Naive thymus-derived CD4-positive, alpha-beta T cell (primary cell): Measurements from ENCODE around the gene NR1D2. TPM values are rescaled to one million over a fixed set of nuclear protein-coding genes. Genes with fewer than 3 reads are reported as not detected.
A peak's percentile ranks its signal among the peaks of the same experiment; 100 is the strongest.

ENCODE experiments used
- ATAC-seq: fragments of 150-1000 bp; cut with Tn5 transposase; 2 replicates; pipeline ENCODE4 v1.10.0; 2021; ENCODE audit warnings: mild to moderate bottlenecking, moderate library complexity
- CTCF ChIA-PET: fragments of 350-600 bp; sonication (Branson Sonifier 250); formaldehyde crosslinking; loops from one replicate; lab custom pipeline; 2021; ENCODE audit warnings: antibody characterized with exemption; lab: Charles Lee
- POLR2A ChIA-PET: fragments of 350-600 bp; sonication (Branson Sonifier 250); formaldehyde crosslinking; loops from one replicate; lab custom pipeline; 2021; ENCODE audit warnings: antibody characterized with exemption, inconsistent platforms; lab: Charles Lee
- DNase-seq, 9 donors: peaks; one replicate each; pipeline versions ENCODE4 v3.0.0 to v3.0.0-alpha.2; 2020 to 2022; ENCODE audit warnings: mixed read lengths in 1 of 9
- H3K27ac ChIP-seq: one replicate; pipeline ENCODE4 v1.7.0; 2013; ENCODE audit warnings: mild to moderate bottlenecking, low read depth, low read length, moderate library complexity
- H3K27me3 ChIP-seq, 2 donors: one replicate each; pipeline ENCODE4 v1.7.0; 2013; ENCODE audit warnings: low read length in 2 of 2, mild to moderate bottlenecking in 2 of 2, moderate library complexity in 2 of 2; ENCODE audit not compliant: control insufficient read depth in 2 of 2, insufficient read depth in 2 of 2
- H3K36me3 ChIP-seq, 3 experiments: 1 replicate in 2 of 3; 2 replicates in 1 of 3; pipeline ENCODE4 v1.7.0; 2013; ENCODE audit warnings: low read length in 3 of 3, mild to moderate bottlenecking in 3 of 3, moderate library complexity in 1 of 3; ENCODE audit not compliant: insufficient read depth in 3 of 3, control insufficient read depth in 2 of 3
- H3K4me1 ChIP-seq, 2 donors: one replicate each; pipeline ENCODE4 v1.7.0; 2013; ENCODE audit warnings: low read length in 2 of 2, mild to moderate bottlenecking in 2 of 2, moderate library complexity in 1 of 2; ENCODE audit not compliant: control insufficient read depth in 2 of 2, insufficient read depth in 2 of 2
- H3K4me3 ChIP-seq: 2 replicates; pipeline ENCODE4 v1.7.0; 2013; ENCODE audit warnings: mild to moderate bottlenecking, low read length
- H3K9me3 ChIP-seq, 3 experiments: 1 replicate in 2 of 3; 2 replicates in 1 of 3; pipeline ENCODE4 v1.7.0; 2013; ENCODE audit warnings: low read length in 3 of 3; ENCODE audit not compliant: control insufficient read depth in 2 of 3
- H3K27ac Mint-ChIP-seq, 9 donors: one replicate each; pipeline ENCODE4 v1.8.0; 2020 to 2022; ENCODE audit warnings: mixed read lengths in 9 of 9, mild to moderate bottlenecking in 8 of 9, moderate library complexity in 5 of 9, inconsistent platforms in 2 of 9
- H3K27me3 Mint-ChIP-seq, 5 donors: one replicate each; pipeline ENCODE4 v1.8.0; 2021 to 2022; ENCODE audit warnings: mixed read lengths in 5 of 5, mild to moderate bottlenecking in 1 of 5
- H3K36me3 Mint-ChIP-seq, 5 donors: one replicate each; pipeline ENCODE4 v1.8.0; 2020 to 2022; ENCODE audit warnings: mixed read lengths in 5 of 5, mild to moderate bottlenecking in 3 of 5, inconsistent platforms in 1 of 5
- H3K4me1 Mint-ChIP-seq, 7 donors: one replicate each; pipeline ENCODE4 v1.8.0; 2020 to 2022; ENCODE audit warnings: mixed read lengths in 7 of 7, mild to moderate bottlenecking in 3 of 7, inconsistent platforms in 1 of 7
- H3K4me3 Mint-ChIP-seq, 10 donors: one replicate each; pipeline ENCODE4 v1.8.0; 2020 to 2022; ENCODE audit warnings: mild to moderate bottlenecking in 10 of 10, mixed read lengths in 10 of 10, moderate library complexity in 6 of 10, inconsistent platforms in 2 of 10
- H3K9me3 Mint-ChIP-seq, 11 donors: one replicate each; pipeline ENCODE4 v1.8.0; 2020 to 2022; ENCODE audit warnings: mixed read lengths in 11 of 11, mild to moderate bottlenecking in 4 of 11, inconsistent platforms in 1 of 11, moderate library complexity in 1 of 11
- intact Hi-C, 2 donors: fragments of 100-400 bp; cut with micrococcal nuclease; formaldehyde crosslinking; loops; one replicate each; pipeline ENCODE4 v1.15.1; 2023
- polyA plus RNA-seq, 2 donors: library from polyadenylated mRNA; unstranded; fragments of 300-500 nt; fragmentation: Illumina TruSeq; gene quantifications; one replicate each; pipeline ENCODE4 v1.2.3, GENCODE V29; 2021
- total RNA-seq, 6 experiments: library from RNA in 5 of 6; stranded (reverse) in 5 of 6; gene quantifications; 1 replicate in 5 of 6; 2 replicates in 1 of 6; pipeline ENCODE4 v1.2.3 and lab custom pipeline; 2021 to 2026

The NR1D2 gene
- total and polyA plus RNA-seq, 7 experiments from 2014 or later: 6.7 to 97.7 (median 53.0) TPM

GRCh38 chr3:23976555-23976954 lies 31.5 kb downstream of the NR1D2 start:
- H3K27ac ChIP-seq: no peak overlapping the region
- H3K36me3 ChIP-seq: peaks cover 3 to 33% (median 5%) of the 10 kb centered on the region in 3 experiments
- Mint-ChIP-seq H3K27ac (peak overlapping the region in 1 of 9 donors; percentile 39), H3K9me3 (peaks cover 0 to 7% (median 0%) of the 10 kb centered on the region in 11 donors), H3K27me3 (no peaks in the 10 kb centered on the region), H3K36me3 (peaks cover 7 to 33% (median 22%) of the 10 kb centered on the region in 5 donors), H3K4me1 (peaks cover 0 to 15% (median 0%) of the 10 kb centered on the region in 7 donors), H3K4me3 (no peak overlapping the region)
- no peak for ATAC-seq
- H3K4me1 ChIP-seq: no peaks in the 10 kb centered on the region
- DNase-seq: no peak
- H3K9me3 ChIP-seq: no peaks in the 10 kb centered on the region
- CTCF ChIA-PET: no interaction called here
- no peaks in the 10 kb centered on the region for H3K27me3 ChIP-seq
- intact Hi-C loops: no loop called here
- no peak overlapping the region for H3K4me3 ChIP-seq
- POLR2A ChIA-PET: no interaction called here

- peaks cover 7 to 25% (median 15%) of the 10 kb centered on the region in 5 donors for H3K36me3 Mint-ChIP-seq
- peak overlapping the region in 2 of 9 donors; percentile 57 to 75 for H3K27ac Mint-ChIP-seq
- no peak overlapping the region for H3K27ac ChIP-seq
- no peaks in the 10 kb centered on the region for H3K27me3 ChIP-seq
- intact Hi-C loops: no loop called here
- ATAC-seq (no peak), DNase-seq (no peak)
- H3K4me3 Mint-ChIP-seq: no peak overlapping the region
- no peaks in the 10 kb centered on the region for H3K4me1 ChIP-seq
- no peak overlapping the region for H3K4me3 ChIP-seq
- ChIA-PET CTCF (interaction anchor here (1.5 kb wide), 1 partner anchor 11 kb away, joined by 3 read pairs; no protein-coding TSS in a partner anchor), POLR2A (no interaction called here)
- no peaks in the 10 kb centered on the region for H3K27me3 Mint-ChIP-seq
- H3K9me3 ChIP-seq: no peaks in the 10 kb centered on the region
- H3K36me3 ChIP-seq: peaks cover 0 to 15% (median 3%) of the 10 kb centered on the region in 3 experiments
- peaks cover 0 to 7% (median 0%) of the 10 kb centered on the region in 11 donors for H3K9me3 Mint-ChIP-seq
- peaks cover 0 to 9% (median 0%) of the 10 kb centered on the region in 7 donors for H3K4me1 Mint-ChIP-seq
Observed at GRCh38 chr3:23979569-23979968, 34.5 kb downstream of the NR1D2 start.

- H3K9me3 Mint-ChIP-seq: peaks cover 0 to 5% (median 0%) of the 10 kb centered on the region in 11 donors
- no peaks in the 10 kb centered on the region for H3K4me1 ChIP-seq
- H3K27ac Mint-ChIP-seq: no peak overlapping the region
- H3K36me3 ChIP-seq: peaks cover 0 to 8% (median 3%) of the 10 kb centered on the region in 3 experiments
- POLR2A ChIA-PET: no interaction called here
- H3K27me3 Mint-ChIP-seq: no peaks in the 10 kb centered on the region
- DNase-seq: no peak
- H3K36me3 Mint-ChIP-seq: peaks cover 4 to 20% (median 12%) of the 10 kb centered on the region in 5 donors
- H3K27ac ChIP-seq: no peak overlapping the region
- CTCF ChIA-PET: interaction anchor here (1.0 to 1.2 kb wide), 2 partner anchors 19 to 93 kb away, joined by 3 read pairs; no protein-coding TSS in a partner anchor
- intact Hi-C loops: no loop called here
- ATAC-seq: peak; percentile 21
- H3K4me1 Mint-ChIP-seq: peaks cover 0 to 9% (median 0%) of the 10 kb centered on the region in 7 donors
- H3K4me3 ChIP-seq: no peak overlapping the region
- no peaks in the 10 kb centered on the region for H3K27me3 ChIP-seq
- no peaks in the 10 kb centered on the region for H3K9me3 ChIP-seq
- H3K4me3 Mint-ChIP-seq: no peak overlapping the region
Observed at GRCh38 chr3:23981136-23981535, 36.0 kb downstream of the NR1D2 start.

GRCh38 chr3:23981955-23982354 lies 36.9 kb downstream of the NR1D2 start:
- Mint-ChIP-seq H3K27ac (no peak overlapping the region), H3K9me3 (no peaks in the 10 kb centered on the region), H3K27me3 (no peaks in the 10 kb centered on the region), H3K4me3 (no peak overlapping the region), H3K4me1 (peaks cover 0 to 5% (median 0%) of the 10 kb centered on the region in 7 donors), H3K36me3 (peaks cover 0 to 14% (median 8%) of the 10 kb centered on the region in 5 donors)
- Histone ChIP-seq H3K4me1 (no peaks in the 10 kb centered on the region), H3K9me3 (no peaks in the 10 kb centered on the region), H3K27ac (no peak overlapping the region), H3K27me3 (no peaks in the 10 kb centered on the region), H3K4me3 (no peak overlapping the region), H3K36me3 (peaks cover 0 to 7% (median 3%) of the 10 kb centered on the region in 3 experiments)
- ChIA-PET POLR2A (no interaction called here), CTCF (interaction anchor here (1.2 kb wide), 1 partner anchor 93 kb away, joined by 3 read pairs; no protein-coding TSS in a partner anchor)
- ATAC-seq: peak; percentile 34
- intact Hi-C loops: no loop called here
- DNase-seq: no peak

GRCh38 chr3:23984934-23985333 lies 39.8 kb downstream of the NR1D2 start:
- intact Hi-C loops: no loop called here
- Mint-ChIP-seq H3K4me1 (peaks cover 0 to 5% (median 0%) of the 10 kb centered on the region in 7 donors), H3K27ac (peak overlapping the region in 1 of 9 donors; percentile 23), H3K36me3 (peaks cover 0 to 8% (median 7%) of the 10 kb centered on the region in 5 donors), H3K9me3 (peaks cover 0 to 1% (median 0%) of the 10 kb centered on the region in 11 donors), H3K4me3 (no peak overlapping the region), H3K27me3 (no peaks in the 10 kb centered on the region)
- no peaks in the 10 kb centered on the region for H3K27me3 ChIP-seq
- no peak overlapping the region for H3K27ac ChIP-seq
- ChIA-PET POLR2A (no interaction called here), CTCF (no interaction called here)
- ATAC-seq (no peak), DNase-seq (no peak)
- H3K4me3 ChIP-seq: no peak overlapping the region
- H3K4me1 ChIP-seq: no peaks in the 10 kb centered on the region
- no peaks in the 10 kb centered on the region for H3K36me3 ChIP-seq
- H3K9me3 ChIP-seq: no peaks in the 10 kb centered on the region

GRCh38 chr3:23985747-23986544 lies 40.9 kb downstream of the NR1D2 start:
- ATAC-seq (no peak), DNase-seq (no peak)
- intact Hi-C loops: no loop called here
- CTCF ChIA-PET: no interaction called here
- no peaks in the 10 kb centered on the region for H3K36me3 ChIP-seq
- Mint-ChIP-seq H3K9me3 (peaks cover 0 to 1% (median 0%) of the 10 kb centered on the region in 11 donors), H3K4me1 (peaks cover 0 to 4% (median 0%) of the 10 kb centered on the region in 7 donors), H3K4me3 (no peak overlapping the region), H3K27ac (no peak overlapping the region), H3K27me3 (no peaks in the 10 kb centered on the region), H3K36me3 (peaks cover 0 to 7% (median 0%) of the 10 kb centered on the region in 5 donors)
- POLR2A ChIA-PET: no interaction called here
- H3K27ac ChIP-seq: no peak overlapping the region
- H3K4me1 ChIP-seq: no peaks in the 10 kb centered on the region
- H3K27me3 ChIP-seq: no peaks in the 10 kb centered on the region
- H3K9me3 ChIP-seq: no peaks in the 10 kb centered on the region
- H3K4me3 ChIP-seq: no peak overlapping the region
